ENCODE measurements around the gene CTBP2. TPM values are rescaled to one million over a fixed set of nuclear protein-coding genes. Genes with fewer than 3 reads are reported as not detected.

The CTBP2 gene
- total and polyA plus RNA-seq, 2 of the 13 experiments (the other 11 are each of a cell fraction or from before 2014, with no cell fraction given): 0.08 TPM; not detected in 1

- WGBS (ENCODE audit: low lambda C conversion rate): 69% methylated on average over 7 of the region's 7 CpGs
- FAIRE-seq: no peak
- TF ChIP-seq ZNF138 (CRISPR knock-in tag; IDR thresholded peaks at IDR 0.05; ENCODE audit: low read depth) (no peak), ZNF629 (CRISPR knock-in tag; conservative IDR thresholded peaks at IDR 0.05) (no peak), ZMAT5 (CRISPR knock-in tag; IDR thresholded peaks at IDR 0.05; ENCODE audit: borderline replicate concordance, low read depth) (no peak), E2F5 (CRISPR knock-in tag; conservative IDR thresholded peaks at IDR 0.05) (no peak), JUND (CRISPR knock-in tag; IDR thresholded peaks at IDR 0.05) (no peak), ZNF720 (CRISPR knock-in tag; IDR thresholded peaks at IDR 0.05) (no peak), CREBL2 (CRISPR knock-in tag; IDR thresholded peaks at IDR 0.05; ENCODE audit: borderline replicate concordance) (no peak), ZNF777 (CRISPR knock-in tag; IDR thresholded peaks at IDR 0.05) (no peak), ZNF382 (CRISPR knock-in tag; IDR thresholded peaks at IDR 0.05; ENCODE audit: borderline replicate concordance) (no peak), ZKSCAN8 (CRISPR knock-in tag; IDR thresholded peaks at IDR 0.05; ENCODE audit: borderline replicate concordance) (no peak), ZNF800 (CRISPR knock-in tag; IDR thresholded peaks at IDR 0.05) (no peak), ZNF367 (CRISPR knock-in tag; IDR thresholded peaks at IDR 0.05; ENCODE audit: borderline replicate concordance) (no peak), TRIM24 (CRISPR knock-in tag; IDR thresholded peaks at IDR 0.05) (no peak), ZNF296 (CRISPR knock-in tag; conservative IDR thresholded peaks at IDR 0.05) (no peak), KMT2B (CRISPR knock-in tag; IDR thresholded peaks at IDR 0.05) (no peak), ZNF678 (CRISPR knock-in tag; IDR thresholded peaks at IDR 0.05) (no peak)
- Histone ChIP-seq H3K9ac (ENCODE audit: insufficient read depth, low read depth, low read length) (no peak overlapping the region), H4K20me1 (ENCODE audit: insufficient read depth, low read length) (no peaks in the 10 kb centered on the region), H3K79me2 (ENCODE audit: insufficient read depth, low read length) (no peaks in the 10 kb centered on the region), H2AFZ (ENCODE audit: low read length) (no peak overlapping the region), H3K27me3 (ENCODE audit: control insufficient read depth in 1 of 2, insufficient read depth in 2 of 2, low read length in 2 of 2) (peaks cover 0 to 47% of the 10 kb centered on the region in 2 experiments; a peak in 2 of 5 replicates), H3K4me1 (ENCODE audit: insufficient read depth, low read length) (no peaks in the 10 kb centered on the region; the same call in 1 of the 2 replicates), H3K9me3 (ENCODE audit: low read length) (no peaks in the 10 kb centered on the region), H3K36me3 (replicated peaks in 1 of 2; ENCODE audit: control insufficient read depth in 1 of 2, insufficient read depth in 2 of 2, low read length in 2 of 2) (no peaks in the 10 kb centered on the region), H3K27ac (ENCODE audit: extremely low read length, insufficient read depth, low read length) (no peak overlapping the region), H3K4me3 (replicated peaks in 1 of 3; ENCODE audit: insufficient read depth in 1 of 3, low read depth in 2 of 3, low read length in 3 of 3) (no peak overlapping the region), H3K4me2 (ENCODE audit: low read depth, low read length) (no peak overlapping the region)
- ATAC-seq: no peak
- intact Hi-C loops (cut with micrococcal nuclease; ENCODE audit: unreplicated experiment): no loop called here
- BruUV-seq (replicated peaks): no TSS peak
- POLR2A ChIA-PET: no interaction called here
- CTCF ChIA-PET (ENCODE audit: low intra/inter-chr PET ratio, low total read pairs): no interaction called here
- in situ Hi-C loops (cut with HindIII; ENCODE audit: extremely low pct_ligation_motif_present, low pct_unique_long_range_greater_than_20kb): no loop called here
- DNase-seq (ENCODE audit: low spot score): no peak
Observed at GRCh38 chr10:125035588-125036295, 124.6 kb downstream of the CTBP2 start.

Data from HepG2 (cell line).